Measurements from ENCODE around the gene PPP2R2D.

PPP2R2D gene

DNA sequence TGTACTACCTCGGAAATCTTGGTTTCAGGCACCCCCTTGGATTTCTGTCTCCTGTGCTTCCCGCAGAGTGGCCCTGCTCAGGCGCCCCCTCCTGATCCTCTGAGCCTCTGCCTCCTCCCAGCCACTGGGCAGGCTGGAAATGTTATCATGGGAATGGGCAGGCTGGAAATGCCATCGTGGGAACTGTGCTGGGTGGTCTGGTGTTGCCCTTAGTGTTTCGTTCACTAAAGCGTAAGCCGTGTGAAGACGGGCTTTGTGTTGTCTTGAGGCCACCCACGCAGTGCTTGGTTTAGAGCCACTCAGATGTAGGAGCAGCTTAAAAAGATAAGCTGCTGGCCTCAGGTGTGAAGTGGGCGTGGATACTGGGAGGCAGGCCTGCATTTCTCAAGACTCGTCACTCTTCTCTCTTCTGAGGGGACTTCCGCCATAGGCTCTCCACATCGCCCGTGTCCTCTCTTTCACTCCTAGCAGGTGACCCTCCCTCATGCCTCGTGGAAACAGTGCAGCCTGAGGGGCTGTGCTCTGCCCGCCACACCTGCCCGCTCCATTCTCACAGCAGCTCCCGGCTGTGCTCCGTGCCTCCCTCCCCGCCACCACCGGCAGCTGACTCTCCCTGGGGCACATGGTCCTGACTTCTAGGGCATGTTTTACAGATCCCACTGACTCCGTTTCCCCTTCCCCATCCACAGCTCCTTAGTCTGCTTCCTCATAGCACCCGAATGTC lies 28.5 kb downstream of the PPP2R2D start:
- no peak for DNase-seq (ENCODE audit: low read depth)

DNA sequence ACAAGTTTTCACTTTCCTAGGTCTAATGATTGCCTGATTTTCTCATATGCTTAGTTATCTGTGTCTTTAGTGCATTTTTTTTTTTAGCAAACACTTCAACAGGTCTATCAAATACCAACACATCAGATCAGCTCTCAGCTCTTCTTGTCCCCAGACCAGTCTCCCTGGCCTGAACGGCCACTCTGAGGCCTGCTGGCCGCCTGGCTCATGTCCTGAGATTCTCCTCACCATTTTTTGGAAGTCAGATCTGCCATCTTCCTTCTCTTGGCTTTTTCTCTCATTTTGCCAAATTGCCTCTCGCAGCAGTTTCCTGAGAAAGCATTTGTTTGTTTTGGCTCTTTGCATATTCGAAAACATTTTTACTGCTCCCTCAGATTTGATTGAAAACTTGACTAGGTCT lies 29.3 kb downstream of the PPP2R2D start:
- DNase-seq (ENCODE audit: low read depth): no peak

DNA sequence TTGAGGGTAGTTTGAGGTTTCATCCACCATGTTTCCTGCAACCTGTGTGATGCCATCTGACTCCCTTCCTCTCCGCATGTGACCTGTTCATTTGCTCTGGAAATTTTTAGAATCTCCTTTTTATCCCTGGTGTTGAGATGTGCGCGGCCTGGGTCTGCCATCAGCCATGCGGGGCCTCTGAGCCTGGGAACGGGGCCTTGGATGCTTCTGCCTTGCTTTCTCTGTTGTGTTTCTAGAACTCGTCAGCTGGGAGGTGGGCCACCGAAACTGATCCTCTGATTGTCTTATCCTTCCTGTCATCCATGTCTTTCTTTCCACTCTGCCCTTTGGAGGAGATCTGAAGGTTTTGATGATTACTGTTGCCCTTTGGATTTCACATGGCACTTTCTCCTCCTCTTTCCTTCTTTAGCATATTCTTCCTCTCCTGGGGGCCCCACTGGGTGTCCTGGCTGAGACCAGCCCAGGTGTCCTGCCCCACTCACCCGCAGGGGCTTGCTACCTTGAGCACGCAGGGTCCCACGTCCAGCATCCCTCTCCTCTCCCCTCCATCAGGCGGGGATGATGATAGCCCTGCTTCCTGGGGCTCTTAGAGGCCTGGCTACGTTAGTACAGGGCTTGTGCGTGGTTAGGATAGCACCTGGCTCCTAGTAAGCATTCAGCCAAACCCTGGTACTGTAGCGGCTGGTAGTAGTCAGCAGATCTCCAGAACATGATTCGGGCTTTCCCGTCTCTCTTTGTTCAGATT lies 29.9 kb downstream of the PPP2R2D start:
- no peak for DNase-seq (ENCODE audit: low read depth)

DNA sequence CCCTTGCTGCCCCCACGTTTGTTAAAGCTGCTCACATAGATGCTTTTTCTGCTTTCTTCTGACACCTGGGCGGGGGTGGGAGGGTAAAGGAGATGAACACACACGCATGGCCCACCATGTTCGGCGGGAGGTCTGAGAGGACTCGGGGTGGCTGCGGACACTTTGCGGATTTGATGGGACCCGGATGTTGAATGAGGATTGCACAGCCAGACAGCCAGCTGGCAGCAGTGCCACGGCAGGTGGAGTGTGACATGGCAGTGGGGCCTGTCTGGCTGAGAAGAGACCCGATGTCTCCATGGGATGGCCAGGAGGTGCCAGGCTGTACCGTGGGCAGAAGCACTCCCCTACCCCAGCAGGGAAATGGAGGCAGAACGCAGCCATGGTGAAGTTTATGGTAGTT lies 31.2 kb downstream of the PPP2R2D start:
- DNase-seq (ENCODE audit: low read depth): no peak

DNA sequence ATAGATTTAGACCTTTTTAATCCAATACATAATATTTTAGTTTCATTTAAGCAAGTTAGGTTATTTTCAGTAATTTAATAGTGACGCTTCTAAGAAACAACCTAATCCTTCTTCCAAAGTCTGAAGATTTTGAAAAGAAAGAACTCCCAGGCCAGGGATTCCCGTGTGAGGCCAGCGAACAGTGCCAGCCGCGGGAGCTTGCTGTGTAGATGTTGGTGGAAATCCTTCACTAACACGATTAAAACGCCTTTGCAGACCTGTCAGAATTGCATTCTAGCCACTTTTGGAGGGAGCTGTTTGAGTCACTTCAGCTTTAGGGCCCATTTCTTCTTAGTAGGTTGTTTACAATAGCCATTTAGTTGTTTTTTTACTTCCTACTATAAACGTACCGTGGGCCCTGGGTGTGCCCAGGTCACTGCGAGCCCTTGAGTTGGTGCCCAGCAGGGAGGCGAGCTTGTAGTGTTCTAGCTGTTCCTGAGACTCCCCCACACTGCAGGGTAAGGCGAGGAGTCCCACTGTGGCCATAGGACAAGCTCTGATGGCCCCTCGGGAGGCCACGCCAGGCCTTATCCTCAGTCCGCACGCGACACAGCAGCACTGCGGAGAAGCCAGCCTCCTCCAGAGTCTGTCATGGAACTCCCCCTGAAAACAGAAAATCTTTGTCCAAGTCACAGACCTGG lies 32.3 kb downstream of the PPP2R2D start:
- DNase-seq (ENCODE audit: low read depth): no peak

DNA sequence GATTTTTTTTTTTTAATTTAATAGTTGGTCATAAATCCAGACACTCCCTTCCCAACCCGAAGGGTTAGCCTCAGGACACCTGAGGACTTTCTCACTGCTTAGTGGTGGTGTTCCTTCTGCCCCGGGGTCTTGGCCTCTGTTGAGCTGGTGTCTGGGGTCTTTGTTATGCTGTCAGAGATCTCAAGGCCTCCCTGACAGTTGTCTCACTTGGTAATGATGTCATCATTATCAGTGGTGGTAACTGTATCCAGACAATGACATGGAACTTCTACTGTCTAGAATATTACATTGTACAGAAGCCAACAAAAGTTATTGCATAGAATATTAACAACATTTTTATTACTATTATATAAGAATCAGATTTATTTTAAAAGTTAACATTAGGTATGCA lies 32.9 kb downstream of the PPP2R2D start:
- DNase-seq (ENCODE audit: low read depth): no peak

DNA sequence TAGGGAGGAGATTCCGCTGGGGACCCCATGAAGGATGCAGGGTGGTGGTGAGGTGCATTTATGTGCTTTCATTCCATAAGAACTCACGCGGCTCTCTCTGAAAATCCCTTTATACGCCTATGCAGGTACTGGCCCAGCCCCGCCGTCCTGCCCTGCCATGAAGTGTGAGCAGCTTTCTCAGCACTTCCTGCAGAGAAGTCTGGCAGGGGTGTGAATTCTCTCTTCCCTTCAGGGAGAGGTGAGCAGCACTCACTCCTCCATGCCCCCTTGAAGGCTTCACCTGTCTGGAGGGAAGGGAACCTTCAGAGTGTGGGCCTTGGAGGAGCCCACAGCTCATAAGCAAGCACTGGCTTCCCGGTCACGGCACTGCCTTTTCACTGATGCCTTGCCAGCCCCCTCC lies 34.0 kb downstream of the PPP2R2D start:
- no peak for DNase-seq (ENCODE audit: low read depth)

DNA sequence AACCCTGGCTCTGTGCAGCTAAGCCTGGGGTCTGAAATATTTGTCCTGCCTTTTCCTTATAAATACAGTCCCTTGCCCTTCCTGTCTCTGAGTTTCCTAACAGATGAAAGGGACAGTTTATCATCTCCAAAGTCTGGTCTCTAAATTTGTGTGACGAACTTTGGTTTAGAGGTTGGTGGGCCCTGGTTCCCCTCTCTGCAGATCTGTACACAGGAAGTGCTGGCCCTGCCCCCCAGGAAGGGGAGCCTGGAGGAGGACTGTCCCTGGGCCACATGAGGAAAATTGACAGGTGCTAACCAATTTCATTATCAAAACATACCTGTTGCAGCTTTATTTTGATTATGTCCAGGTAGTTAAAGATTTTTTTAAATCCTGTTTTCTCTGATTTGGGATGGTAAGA lies 34.5 kb downstream of the PPP2R2D start:
- no peak for DNase-seq (ENCODE audit: low read depth)

DNA sequence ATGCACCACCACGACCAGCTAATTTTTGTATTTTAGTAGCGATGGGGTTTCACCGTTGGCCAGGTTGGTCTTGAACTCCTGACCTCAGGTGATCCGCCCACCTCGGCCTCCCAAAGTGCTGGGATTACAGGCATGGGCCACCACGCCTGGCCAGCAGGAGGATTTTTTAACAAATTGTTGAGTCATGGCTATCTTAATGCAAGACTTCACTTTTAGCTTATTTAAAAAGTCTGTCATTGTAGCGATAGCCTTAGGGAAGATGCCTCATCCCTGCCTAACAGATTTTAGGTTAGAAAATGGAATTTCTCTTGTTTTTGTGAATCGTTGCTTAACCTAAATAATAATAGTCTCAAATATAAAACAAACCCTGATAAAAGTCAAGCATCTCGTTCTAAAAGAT lies 35.5 kb downstream of the PPP2R2D start:
- DNase-seq (ENCODE audit: low read depth): no peak

DNA sequence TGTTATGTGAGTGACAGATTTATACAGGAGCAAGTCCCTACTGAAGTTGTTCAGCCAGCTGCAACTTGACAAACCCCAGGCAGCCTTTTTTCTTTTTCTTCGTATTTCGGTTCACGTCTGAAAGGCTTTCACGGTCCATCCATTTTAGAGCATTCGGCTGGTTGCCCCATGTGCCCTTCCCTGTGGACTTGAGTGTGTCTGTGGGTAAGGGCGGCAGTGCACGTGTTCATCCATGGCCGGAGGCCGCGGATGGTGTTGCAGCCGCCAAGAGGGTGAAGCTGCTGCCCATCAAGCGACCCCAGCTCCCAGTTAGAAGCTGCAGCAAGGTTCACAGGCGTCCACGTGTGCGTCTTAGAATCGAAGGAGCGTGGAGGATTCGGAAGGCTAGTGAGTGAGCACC lies 35.9 kb downstream of the PPP2R2D start:
- DNase-seq (ENCODE audit: low read depth): no peak

DNA sequence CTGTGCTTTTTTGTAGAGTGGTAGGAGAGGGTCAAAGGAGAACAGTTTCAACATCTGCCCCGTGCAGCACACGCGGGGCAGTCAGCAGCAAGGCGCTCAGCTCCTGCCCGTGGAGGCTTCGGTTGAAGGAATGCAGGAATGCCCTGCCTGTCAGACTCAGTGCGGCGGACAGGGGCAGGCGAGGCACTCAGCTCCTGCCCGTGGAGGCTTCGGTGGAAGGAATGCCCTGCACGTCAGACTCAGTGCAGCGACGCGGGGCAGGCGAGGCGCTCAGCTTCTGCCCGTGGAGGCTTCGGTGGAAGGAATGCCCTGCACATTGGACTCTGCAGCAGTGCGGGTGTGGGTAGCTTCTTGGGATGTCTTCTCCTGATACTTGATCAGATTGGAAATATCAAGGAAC lies 37.0 kb downstream of the PPP2R2D start:
- DNase-seq (ENCODE audit: low read depth): no peak

DNA sequence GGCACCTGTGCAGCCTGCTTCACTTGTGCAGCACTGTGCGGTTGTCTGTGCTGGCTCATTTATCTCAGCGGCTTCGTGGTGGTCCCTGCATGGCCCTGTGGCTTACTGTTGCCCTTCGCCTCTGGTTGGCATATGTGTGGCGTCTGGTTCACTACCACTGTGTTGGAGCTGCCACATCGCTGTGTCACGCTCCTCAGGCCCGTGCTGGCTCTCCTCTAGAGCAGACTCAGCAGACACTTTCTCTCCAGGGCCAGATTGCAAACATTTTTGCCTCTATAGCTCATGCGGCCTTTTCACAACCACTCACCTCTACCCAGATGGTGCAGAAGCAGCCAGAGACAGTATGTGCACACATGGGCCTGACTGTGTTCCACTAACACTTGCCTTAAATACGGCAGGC lies 37.9 kb downstream of the PPP2R2D start:
- DNase-seq (ENCODE audit: low read depth): no peak

DNA sequence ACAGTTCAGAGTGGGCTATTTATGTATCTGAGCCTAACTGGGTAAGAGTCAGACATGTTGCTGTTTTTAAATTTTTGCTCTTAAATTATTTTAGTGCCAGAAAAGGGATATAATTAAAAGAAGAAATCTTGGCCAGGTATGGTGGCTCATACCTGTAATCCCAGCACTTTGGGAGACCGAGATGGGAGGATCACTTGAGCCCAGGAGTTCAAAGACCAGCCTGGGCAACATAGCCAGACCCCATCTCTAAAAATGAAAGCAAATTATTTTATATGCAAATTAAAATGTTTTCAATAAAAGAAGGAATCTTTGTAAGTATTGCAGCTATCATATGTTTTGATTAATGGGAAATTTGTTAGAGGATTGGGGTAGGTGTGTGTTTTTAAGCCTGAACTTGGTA lies 41.6 kb downstream of the PPP2R2D start:
- DNase-seq (ENCODE audit: low read depth): no peak

DNA sequence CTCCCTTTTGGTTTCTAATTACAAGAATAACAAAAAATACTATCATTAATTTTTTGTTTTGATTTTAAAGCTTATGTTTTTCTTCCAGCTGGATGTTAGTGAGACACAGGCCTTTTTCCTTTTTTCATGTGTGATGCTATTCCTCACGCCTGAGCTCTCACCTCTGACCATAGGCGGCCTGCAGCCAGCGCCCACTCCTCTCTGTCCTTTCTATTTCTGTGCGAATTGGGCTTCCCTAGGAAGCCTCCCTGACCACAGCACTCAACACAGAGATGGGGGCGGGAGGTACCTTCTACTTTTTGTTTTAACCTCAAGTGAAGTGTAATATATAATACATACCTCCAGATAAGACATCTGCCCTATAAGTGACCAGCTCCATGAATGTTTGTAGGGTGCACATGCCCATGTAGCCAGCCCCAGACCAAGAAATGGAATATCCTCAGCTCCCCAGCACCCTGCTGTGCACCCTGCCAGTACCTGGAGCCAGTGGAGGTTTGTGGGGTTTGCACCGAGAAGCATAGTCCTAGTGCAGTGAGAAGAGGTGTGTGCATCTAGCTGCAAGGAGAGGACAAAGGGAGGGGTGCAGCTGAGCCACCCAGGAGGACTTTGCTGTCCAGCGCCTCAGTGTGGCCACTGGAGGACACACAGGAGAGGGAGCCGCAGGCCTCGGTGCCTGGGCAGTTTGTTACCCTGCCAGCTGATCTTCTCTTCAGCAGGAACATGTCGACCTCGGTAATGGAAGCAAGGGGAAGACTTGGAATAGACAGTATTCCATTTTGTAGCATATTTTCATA lies 42.4 kb downstream of the PPP2R2D start:
- no peak for DNase-seq (ENCODE audit: low read depth)

DNA sequence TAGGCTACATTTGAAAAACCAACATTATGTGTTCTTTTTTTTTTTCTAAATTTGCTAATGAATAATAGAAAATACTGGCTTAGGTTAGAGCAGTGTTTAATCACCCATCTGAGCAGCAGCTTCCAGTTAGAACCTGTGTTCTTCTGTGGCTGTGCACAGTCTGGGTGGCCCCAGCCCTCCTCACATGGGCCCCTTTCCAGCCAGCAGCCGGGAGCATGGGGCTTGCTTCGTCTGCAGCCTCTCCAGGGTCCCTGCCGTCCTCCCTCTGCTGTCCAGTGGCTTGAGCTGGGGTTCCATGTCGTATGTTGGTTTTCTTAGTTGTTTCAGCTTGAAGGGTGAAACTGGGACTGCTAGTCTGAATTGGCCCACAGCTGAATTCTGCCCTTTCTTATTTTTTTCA lies 43.6 kb downstream of the PPP2R2D start:
- DNase-seq (ENCODE audit: low read depth): no peak

DNA sequence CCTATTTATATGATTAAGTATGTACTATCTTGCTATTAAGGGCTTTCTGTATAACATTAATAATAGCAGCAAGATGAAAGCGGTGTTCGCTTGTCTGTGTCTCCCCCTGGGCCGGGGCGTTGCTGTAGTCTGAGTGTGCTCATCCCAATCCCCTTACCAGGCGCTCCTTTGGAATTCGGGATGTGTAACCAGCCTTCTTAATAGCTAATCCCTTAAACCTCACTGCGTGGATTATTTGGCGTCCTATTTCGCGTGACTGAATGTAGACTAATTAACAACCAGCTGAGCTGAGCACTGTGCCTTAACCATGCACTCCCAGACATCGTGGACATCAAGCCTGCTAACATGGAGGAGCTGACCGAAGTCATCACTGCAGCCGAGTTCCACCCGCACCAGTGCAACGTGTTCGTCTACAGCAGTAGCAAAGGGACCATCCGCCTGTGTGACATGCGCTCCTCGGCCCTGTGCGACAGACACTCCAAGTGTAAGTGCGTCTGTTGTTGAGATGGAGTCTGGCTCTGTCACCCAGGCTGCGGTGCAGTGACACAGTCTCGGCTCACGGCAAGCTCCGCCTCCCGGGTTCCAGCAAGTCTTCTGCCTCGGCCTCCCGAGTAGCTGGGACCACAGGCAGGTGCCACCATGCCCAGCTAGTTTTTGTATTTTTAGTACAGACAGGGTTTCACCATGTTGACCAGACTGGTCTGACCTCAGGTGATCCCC lies 44.3 kb downstream of the PPP2R2D start:
- no peak for DNase-seq (ENCODE audit: low read depth)

DNA sequence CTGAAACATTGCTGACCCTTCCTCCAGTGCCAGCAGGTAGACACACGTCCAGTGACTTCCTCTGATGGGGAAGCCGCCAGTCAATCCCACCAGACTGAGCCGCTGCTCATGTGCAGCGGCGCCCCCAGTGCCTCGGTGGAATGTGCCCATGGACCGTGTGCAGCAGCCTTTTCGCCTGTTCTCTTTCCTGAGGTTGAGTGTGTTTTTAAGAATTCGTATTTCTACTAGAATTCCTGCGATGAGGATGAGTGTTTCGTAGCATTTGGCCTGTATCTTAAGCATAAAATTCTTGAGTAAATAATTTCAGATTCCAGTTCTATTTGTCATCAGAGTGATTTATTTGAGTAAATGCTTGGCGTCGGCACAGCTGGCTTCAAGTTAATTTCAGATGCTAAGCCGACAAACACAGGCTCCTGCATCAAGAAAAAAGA lies 45.5 kb downstream of the PPP2R2D start:
- peak; percentile 77 for DNase-seq (ENCODE audit: low read depth)

DNA sequence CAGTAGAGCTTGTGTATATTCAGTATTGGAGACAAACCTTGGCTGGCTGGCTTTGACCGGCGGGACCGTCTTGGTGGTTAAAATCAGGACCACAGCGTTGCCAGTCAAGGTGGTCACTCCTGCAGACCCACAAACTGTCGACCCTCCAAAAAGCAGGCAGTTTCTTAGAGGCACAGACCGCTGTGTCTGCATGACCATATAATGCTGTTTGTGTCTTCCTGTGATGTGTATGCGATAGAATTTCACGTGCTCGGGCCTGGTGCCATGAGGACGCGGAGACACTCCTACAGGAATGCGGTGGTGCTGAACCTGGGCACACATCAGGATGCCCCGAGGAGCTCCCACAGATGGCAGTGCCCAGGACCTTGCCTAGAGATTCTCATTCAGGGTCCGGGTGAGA lies 46.1 kb downstream of the PPP2R2D start:
- DNase-seq (ENCODE audit: low read depth): no peak

DNA sequence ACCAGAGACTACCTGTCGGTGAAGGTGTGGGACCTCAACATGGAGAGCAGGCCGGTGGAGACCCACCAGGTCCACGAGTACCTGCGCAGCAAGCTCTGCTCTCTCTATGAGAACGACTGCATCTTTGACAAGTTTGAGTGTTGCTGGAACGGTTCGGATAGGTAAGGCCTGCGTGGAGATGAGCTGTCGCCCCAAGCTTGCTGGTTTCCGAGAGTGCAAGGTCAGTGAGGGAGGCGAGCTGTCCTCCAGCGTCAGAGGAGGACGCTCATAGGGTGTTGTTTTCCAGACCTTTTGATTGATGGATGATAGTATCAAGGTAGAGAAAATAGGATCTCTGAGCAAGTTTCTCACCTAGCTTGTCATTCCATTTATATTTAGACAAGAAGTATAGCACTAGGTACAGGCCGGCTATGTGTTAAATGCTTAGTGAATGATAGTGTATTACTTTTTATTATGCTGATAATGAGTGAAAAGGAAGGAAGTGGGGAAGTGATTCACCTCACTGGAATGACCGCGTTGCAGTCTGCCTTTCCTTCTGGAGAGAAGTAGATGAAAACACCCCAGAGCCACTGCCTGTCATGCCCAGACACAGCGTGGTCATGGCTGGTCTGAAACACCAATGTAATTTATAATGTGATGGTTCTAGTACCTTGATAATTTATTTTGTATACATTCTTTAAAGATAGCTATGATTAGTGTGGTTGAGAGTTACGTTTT lies 47.0 kb downstream of the PPP2R2D start:
- DNase-seq (ENCODE audit: low read depth): peak; percentile 60

DNA sequence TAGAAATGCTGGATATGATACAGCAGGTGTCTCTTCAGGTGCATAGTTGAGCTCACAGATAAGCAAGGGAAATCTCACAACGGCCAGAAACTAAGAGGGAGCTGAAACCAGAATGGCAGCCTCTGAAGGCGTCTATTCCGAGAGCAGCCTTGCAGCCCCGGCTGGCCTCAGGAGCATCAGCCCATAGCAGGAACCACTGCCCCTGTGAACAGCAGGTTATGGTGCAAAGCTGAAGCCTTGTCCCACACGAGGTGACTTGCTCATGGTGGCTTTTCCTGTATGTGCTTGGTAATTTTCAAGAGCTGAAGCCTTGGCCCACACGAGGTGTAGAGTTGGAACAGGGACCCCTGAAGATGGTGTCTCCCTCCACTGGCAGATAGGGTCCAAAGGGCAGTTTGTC lies 47.7 kb downstream of the PPP2R2D start:
- no peak for DNase-seq (ENCODE audit: low read depth)

Measured in non-pigmented ciliary epithelial cell (primary cell).